Right lobe of liver (tissue), 6 donors: ENCODE measurements around the gene TUB. TPM values are rescaled to one million over a fixed set of nuclear protein-coding genes. Genes with fewer than 3 reads are reported as not detected.

Experiments used
- ATAC-seq, 4 donors: fragments of 200-7000 bp; cut with Tn5 transposase; one replicate each; pipeline ENCODE4 v1.9.1; 2020; ENCODE audit warnings: mild to moderate bottlenecking in 4 of 4, moderate library complexity in 4 of 4
- DNase-seq, 3 donors: peaks; one replicate each; pipeline ENCODE4 v3.0.0-alpha.2; 2020
- H3K27ac ChIP-seq, 3 donors: fragments of 200-600 bp; one replicate each; pipeline ENCODE4 v1.8.0; 2022
- H3K27me3 ChIP-seq, 2 donors: fragments of 200-600 bp; one replicate each; pipeline ENCODE4 v1.8.0; 2022
- H3K36me3 ChIP-seq, 4 donors: fragments of 200-600 bp; sonication (generic) in 1 of 4; one replicate each; pipeline versions ENCODE4 v1.5.1 to v1.8.0; 2017 to 2022; ENCODE audit warnings: control low read depth in 1 of 4
- H3K4me1 ChIP-seq, 4 donors: fragments of 200-600 bp; sonication (generic) in 1 of 4; one replicate each; pipeline versions ENCODE4 v1.5.1 to v1.8.0; 2017 to 2022; ENCODE audit warnings: control low read depth in 1 of 4
- H3K4me3 ChIP-seq, 3 donors: fragments of 200-600 bp; one replicate each; pipeline ENCODE4 v1.8.0; 2022
- H3K9me3 ChIP-seq, 4 donors: fragments of 200-600 bp; sonication (generic) in 1 of 4; one replicate each; pipeline versions ENCODE4 v1.5.1 to v1.8.0; 2017 to 2022; ENCODE audit warnings: control low read depth in 1 of 4
- CTCF ChIP-seq, 4 donors: fragments of 200-600 bp in 3 of 4; fragments of 450-650 bp in 1 of 4; IDR thresholded peaks; one replicate each; pipeline versions ENCODE4 v1.5.1 to v1.8.0; 2016 to 2022; ENCODE audit warnings: antibody characterized with exemption in 4 of 4, mild to moderate bottlenecking in 2 of 4
- POLR2A ChIP-seq: fragments of 450-650 bp; IDR thresholded peaks from one replicate; pipeline ENCODE4 v1.6.1; 2017; ENCODE audit warnings: antibody characterized with exemption, mild to moderate bottlenecking
- WGBS: methylation state at CpG from one replicate; pipeline ENCODE4 v1.1.6; 2018; ENCODE audit warnings: low coverage, low lambda C conversion rate; ENCODE audit not compliant: insufficient coverage; ENCODE audit errors: missing lambda C conversion rate; 5-methylcytosine and 5-hydroxymethylcytosine counted together
- intact Hi-C, 2 donors: fragments of 100-400 bp; cut with DNase I; formaldehyde crosslinking; loops; one replicate each; pipeline versions ENCODE4 v1.11.2 to v1.14.1; 2022
- total RNA-seq, 6 experiments: library from RNA; depleted of rRNA in 2 of 6; stranded (reverse); fragments of >200 nt in 2 of 6; fragmentation: NEBNext Ultra II Directional in 3 of 6; extraction: Animal tissue kit (Norgen Biotek cat#: 25700) in 3 of 6; gene quantifications; one replicate each; pipeline versions ENCODE4 v1.1.0 to v1.2.4, GENCODE V29; 2016 to 2023
- donor health status: DM: no; HTN: yes; CAD: no.
- donor health status: DM: no; HTN: no; CAD: no.
- donor health status: DM: no; HTN: no; CAD: no.
- donor health status: DM: no; HTN: yes; CAD: no.
- donor health status: DM: no; HTN: yes; CAD: no.

TUB gene
- total RNA-seq, 6 experiments from 2014 or later = 0.42 to 3.1 (median 0.89) TPM

GRCh38 chr11:8109675-8110074 is 28.7 kb downstream of the TUB start:
- Histone ChIP-seq H3K9me3 (no peaks in the 10 kb centered on the region), H3K27ac (no peak overlapping the region), H3K4me3 (no peak overlapping the region), H3K27me3 (no peaks in the 10 kb centered on the region), H3K36me3 (no peaks in the 10 kb centered on the region), H3K4me1 (no peaks in the 10 kb centered on the region)
- intact Hi-C loops = no loop called here
- no peak for DNase-seq
- no peak for ATAC-seq
- TF ChIP-seq POLR2A = no peak
- TF ChIP-seq CTCF (IDR thresholded peaks at IDR 0.05) = no peak

GRCh38 chr11:8110396-8110795 is 29.4 kb downstream of the TUB start:
- H3K27me3 ChIP-seq = no peaks in the 10 kb centered on the region
- H3K27ac ChIP-seq = no peak overlapping the region
- intact Hi-C loops = no loop called here
- H3K9me3 ChIP-seq = no peaks in the 10 kb centered on the region
- DNase-seq = no peak
- TF ChIP-seq POLR2A (no peak), CTCF (IDR thresholded peaks at IDR 0.05) (no peak)
- no peaks in the 10 kb centered on the region for H3K4me1 ChIP-seq
- no peaks in the 10 kb centered on the region for H3K36me3 ChIP-seq
- 96% methylated on average over 2 of the region's 4 CpGs for WGBS
- H3K4me3 ChIP-seq = no peak overlapping the region
- no peak for ATAC-seq

GRCh38 chr11:8111636-8112035 is 30.6 kb downstream of the TUB start:
- 78% methylated on average over 6 of the region's 8 CpGs for WGBS
- H3K4me1 ChIP-seq = no peaks in the 10 kb centered on the region
- DNase-seq (no peak), ATAC-seq (no peak)
- H3K27me3 ChIP-seq = no peaks in the 10 kb centered on the region
- H3K4me3 ChIP-seq = no peak overlapping the region
- no peak overlapping the region for H3K27ac ChIP-seq
- no peaks in the 10 kb centered on the region for H3K9me3 ChIP-seq
- TF ChIP-seq CTCF (IDR thresholded peaks at IDR 0.05) (no peak), POLR2A (no peak)
- H3K36me3 ChIP-seq = no peaks in the 10 kb centered on the region
- intact Hi-C loops = no loop called here

GRCh38 chr11:8122173-8122764 is 41.3 kb downstream of the TUB start:
- intact Hi-C loops = no loop called here
- Histone ChIP-seq H3K27ac (no peak overlapping the region), H3K4me1 (no peaks in the 10 kb centered on the region), H3K36me3 (no peaks in the 10 kb centered on the region), H3K4me3 (no peak overlapping the region), H3K9me3 (no peaks in the 10 kb centered on the region), H3K27me3 (no peaks in the 10 kb centered on the region)
- TF ChIP-seq POLR2A = no peak
- no peak for TF ChIP-seq CTCF (IDR thresholded peaks at IDR 0.05)
- DNase-seq = no peak
- no peak for ATAC-seq
- WGBS = 87% methylated on average over 1 of the region's 1 CpG
